Stimulated activated effector memory CD8-positive, alpha-beta T cell treated with anti-CD3 and anti-CD28 coated beads, Interleukin-12 subunit alpha, Interleukin-12 subunit beta, amount 100 ng/mL, for 72 hours (primary cell): ENCODE measurements around the gene DUSP16.

Experiments
- ATAC-seq: fragments of 150-1000 bp; cut with Tn5 transposase; 2 replicates; pipeline ENCODE4 v1.10.0; 2021
- DNase-seq, 2 donors: peaks; one replicate each; pipeline ENCODE4 v3.0.0; 2021 to 2022; ENCODE audit warnings: low spot score in 2 of 2
- H3K27ac Mint-ChIP-seq: one replicate; pipeline ENCODE4 v1.8.0; 2022; ENCODE audit warnings: mild to moderate bottlenecking, mixed read lengths
- H3K36me3 Mint-ChIP-seq: one replicate; pipeline ENCODE4 v1.8.0; 2022; ENCODE audit warnings: mild to moderate bottlenecking, mixed read lengths
- H3K4me1 Mint-ChIP-seq: one replicate; pipeline ENCODE4 v1.8.0; 2022; ENCODE audit warnings: mixed read lengths
- H3K4me3 Mint-ChIP-seq: one replicate; pipeline ENCODE4 v1.8.0; 2022; ENCODE audit warnings: mild to moderate bottlenecking, mixed read lengths
- H3K9me3 Mint-ChIP-seq: one replicate; pipeline ENCODE4 v1.8.0; 2022; ENCODE audit warnings: mixed read lengths

Gene DUSP16

GRCh38 chr12:12447837-12448236 is 114.8 kb downstream of the DUSP16 start:
- Mint-ChIP-seq H3K4me3 (no peak overlapping the region), H3K27ac (no peak overlapping the region), H3K4me1 (peaks cover 26% of the 10 kb centered on the region), H3K9me3 (no peaks in the 10 kb centered on the region), H3K36me3 (peaks cover 20% of the 10 kb centered on the region)
- ATAC-seq, result no peak
- DNase-seq, result no peak

- peaks cover 26% of the 10 kb centered on the region for H3K36me3 Mint-ChIP-seq
- peak overlapping the region; percentile 80 for H3K27ac Mint-ChIP-seq
- H3K4me3 Mint-ChIP-seq, result no peak overlapping the region
- DNase-seq (no peak), ATAC-seq (no peak)
- H3K4me1 Mint-ChIP-seq, result peaks cover 29% of the 10 kb centered on the region
- no peaks in the 10 kb centered on the region for H3K9me3 Mint-ChIP-seq
These were observed 115.4 kb downstream of the DUSP16 start for GRCh38 chr12:12447236-12447635.

- Mint-ChIP-seq H3K27ac (peak overlapping the region; percentile 80), H3K36me3 (peaks cover 30% of the 10 kb centered on the region), H3K4me3 (no peak overlapping the region), H3K4me1 (peaks cover 34% of the 10 kb centered on the region), H3K9me3 (no peaks in the 10 kb centered on the region)
- DNase-seq (no peak), ATAC-seq (no peak)
These were observed 115.9 kb downstream of the DUSP16 start for GRCh38 chr12:12446786-12447185.

GRCh38 chr12:12445882-12446181 is 116.8 kb downstream of the DUSP16 start:
- Mint-ChIP-seq H3K9me3 (no peaks in the 10 kb centered on the region), H3K4me1 (peaks cover 43% of the 10 kb centered on the region), H3K27ac (no peak overlapping the region), H3K36me3 (peaks cover 35% of the 10 kb centered on the region), H3K4me3 (no peak overlapping the region)
- DNase-seq (no peak), ATAC-seq (no peak)

GRCh38 chr12:12445165-12445881 is 117.3 kb downstream of the DUSP16 start:
- Mint-ChIP-seq H3K27ac (no peak overlapping the region), H3K9me3 (no peaks in the 10 kb centered on the region), H3K36me3 (peaks cover 37% of the 10 kb centered on the region), H3K4me1 (peaks cover 49% of the 10 kb centered on the region), H3K4me3 (no peak overlapping the region)
- DNase-seq, result no peak
- no peak for ATAC-seq

GRCh38 chr12:12443431-12443878 is 119.2 kb downstream of the DUSP16 start:
- Mint-ChIP-seq H3K36me3 (peaks cover 39% of the 10 kb centered on the region), H3K4me1 (peaks cover 64% of the 10 kb centered on the region), H3K4me3 (peak overlapping the region; percentile 51), H3K9me3 (no peaks in the 10 kb centered on the region), H3K27ac (peak overlapping the region; percentile 94)
- no peak for DNase-seq
- ATAC-seq, result no peak

- H3K27ac Mint-ChIP-seq, result peak overlapping the region; percentile 94
- peak overlapping the region; percentile 51 for H3K4me3 Mint-ChIP-seq
- peaks cover 47% of the 10 kb centered on the region for H3K36me3 Mint-ChIP-seq
- no peak for DNase-seq
- ATAC-seq, result peak; percentile 8
- H3K9me3 Mint-ChIP-seq, result no peaks in the 10 kb centered on the region
- H3K4me1 Mint-ChIP-seq, result peaks cover 65% of the 10 kb centered on the region
These were observed 120.1 kb downstream of the DUSP16 start for GRCh38 chr12:12442548-12443071.

GRCh38 chr12:12441843-12442461 is 120.7 kb downstream of the DUSP16 start:
- H3K36me3 Mint-ChIP-seq, result peaks cover 54% of the 10 kb centered on the region
- H3K9me3 Mint-ChIP-seq, result no peaks in the 10 kb centered on the region
- ATAC-seq (peak; percentile 89), DNase-seq (peak; percentile 36 to 84)
- peaks cover 66% of the 10 kb centered on the region for H3K4me1 Mint-ChIP-seq
- peak overlapping the region; percentile 94 for H3K27ac Mint-ChIP-seq
- peak overlapping the region; percentile 51 for H3K4me3 Mint-ChIP-seq

- ATAC-seq, result no peak
These were observed 121.2 kb downstream of the DUSP16 start for GRCh38 chr12:12441429-12441807.

GRCh38 chr12:12440784-12441428 is 121.8 kb downstream of the DUSP16 start:
- peak overlapping the region; percentile 51 for H3K4me3 Mint-ChIP-seq
- no peak for DNase-seq

More at GRCh38 chr12:12441429-12441807, 121.2 kb downstream of the DUSP16 start:
- no peaks in the 10 kb centered on the region for H3K9me3 Mint-ChIP-seq
- H3K27ac Mint-ChIP-seq, result peak overlapping the region; percentile 94
- peaks cover 59% of the 10 kb centered on the region for H3K36me3 Mint-ChIP-seq
- peak overlapping the region; percentile 51 for H3K4me3 Mint-ChIP-seq
- H3K4me1 Mint-ChIP-seq, result peaks cover 66% of the 10 kb centered on the region
- DNase-seq, result no peak

GRCh38 chr12:12439636-12440035 is 123.0 kb downstream of the DUSP16 start:
- H3K9me3 Mint-ChIP-seq, result no peaks in the 10 kb centered on the region
- H3K4me1 Mint-ChIP-seq, result peaks cover 66% of the 10 kb centered on the region
- H3K27ac Mint-ChIP-seq, result peak overlapping the region; percentile 94
- H3K4me3 Mint-ChIP-seq, result peak overlapping the region; percentile 51
- peak; percentile 91 for ATAC-seq
- peaks cover 55% of the 10 kb centered on the region for H3K36me3 Mint-ChIP-seq
- peak in 1 of 2 donors; percentile 83 for DNase-seq

More at GRCh38 chr12:12440784-12441428, 121.8 kb downstream of the DUSP16 start:
- Mint-ChIP-seq H3K27ac (peak overlapping the region; percentile 94), H3K4me1 (peaks cover 66% of the 10 kb centered on the region), H3K36me3 (peaks cover 62% of the 10 kb centered on the region), H3K9me3 (no peaks in the 10 kb centered on the region)
- no peak for ATAC-seq

GRCh38 chr12:12436831-12437345 is 125.8 kb downstream of the DUSP16 start:
- Mint-ChIP-seq H3K9me3 (no peaks in the 10 kb centered on the region), H3K4me3 (no peak overlapping the region), H3K36me3 (peaks cover 38% of the 10 kb centered on the region), H3K4me1 (peaks cover 66% of the 10 kb centered on the region), H3K27ac (peak overlapping the region; percentile 67)
- no peak for ATAC-seq
- DNase-seq, result no peak

- Mint-ChIP-seq H3K9me3 (no peaks in the 10 kb centered on the region), H3K4me3 (no peak overlapping the region), H3K27ac (peak overlapping the region; percentile 75), H3K36me3 (peaks cover 27% of the 10 kb centered on the region), H3K4me1 (peaks cover 70% of the 10 kb centered on the region)
- ATAC-seq (no peak), DNase-seq (no peak)
These were observed 129.4 kb downstream of the DUSP16 start for GRCh38 chr12:12433203-12433731.

GRCh38 chr12:12432364-12432763 is 130.3 kb downstream of the DUSP16 start:
- Mint-ChIP-seq H3K4me1 (peaks cover 75% of the 10 kb centered on the region), H3K36me3 (peaks cover 18% of the 10 kb centered on the region), H3K9me3 (no peaks in the 10 kb centered on the region), H3K27ac (peak overlapping the region; percentile 75), H3K4me3 (peak overlapping the region; percentile 63)
- DNase-seq (no peak), ATAC-seq (no peak)
